Measurements from ENCODE around the gene THAP9. TPM values are rescaled to one million over a fixed set of nuclear protein-coding genes. Genes with fewer than 3 reads are reported as not detected.

The THAP9 gene
- total RNA-seq, 2 experiments from 2014 or later = 3.1 to 3.3 TPM

DNA sequence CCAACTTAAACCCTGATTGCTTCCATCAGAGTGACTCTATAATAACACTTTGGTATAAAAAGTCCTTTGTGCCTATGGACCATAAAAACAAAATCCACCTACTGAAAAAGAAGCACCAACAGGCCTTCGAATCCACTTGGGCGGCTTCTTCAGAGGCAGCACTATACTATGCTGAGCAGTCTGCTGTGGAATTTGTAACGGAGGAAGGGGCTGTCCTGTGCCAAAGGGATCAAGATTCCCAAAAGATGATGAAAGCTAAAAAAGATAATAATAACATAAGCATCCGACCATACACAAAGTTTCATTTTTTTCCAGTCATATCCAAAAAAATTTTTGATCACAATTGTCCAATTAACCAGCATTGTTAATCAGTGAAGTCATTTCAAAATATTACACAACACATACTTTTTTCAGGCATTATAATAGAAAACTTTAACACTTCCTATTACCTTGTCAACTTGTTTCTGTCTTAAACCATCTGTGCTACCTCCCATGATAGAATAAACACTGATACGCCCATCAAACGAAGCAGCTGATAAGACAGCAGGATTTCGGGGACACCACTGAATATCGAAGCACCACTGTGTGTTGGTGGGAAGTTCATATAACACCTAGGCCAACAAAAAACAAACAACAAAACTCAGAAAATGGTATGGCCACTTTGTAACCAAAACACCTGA is 33.7 kb upstream of the THAP9 start:
- no peaks in the 10 kb centered on the region for H3K9me3 Mint-ChIP-seq (ENCODE audit: insufficient read depth)
- no peak for DNase-seq
- no peak overlapping the region for H3K4me3 Mint-ChIP-seq
- CTCF ChIA-PET = interaction anchor here (1.2 to 1.3 kb wide), 2 partner anchors 14 to 437 kb away, joined by 3 to 9 read pairs; partner anchors contain the start of gene HNRNPDL
- no peaks in the 10 kb centered on the region for H3K27me3 Mint-ChIP-seq (ENCODE audit: low read depth)
- POLR2A ChIA-PET = interaction anchor here (0.7 to 2.3 kb wide), 2 partner anchors 33 to 61 kb away, joined by 3 to 7 read pairs; partner anchors contain the start of gene THAP9
- H3K36me3 Mint-ChIP-seq (ENCODE audit: low read depth) = peaks cover 69% of the 10 kb centered on the region
- no peak for ATAC-seq
- H3K27ac Mint-ChIP-seq = peak overlapping the region; percentile 48
- H3K4me1 Mint-ChIP-seq (ENCODE audit: low read depth) = peaks cover 40% of the 10 kb centered on the region

GRCh38 chr4:82868572-82868971 is 32.0 kb upstream of the THAP9 start:
- no peak overlapping the region for H3K27ac Mint-ChIP-seq
- ATAC-seq (no peak), DNase-seq (no peak)
- peaks cover 61% of the 10 kb centered on the region for H3K36me3 Mint-ChIP-seq (ENCODE audit: low read depth)
- H3K9me3 Mint-ChIP-seq (ENCODE audit: insufficient read depth) = no peaks in the 10 kb centered on the region
- ChIA-PET POLR2A (no interaction called here), CTCF (interaction anchor here (1.2 kb wide), 1 partner anchor 15 kb away, joined by 3 read pairs; no protein-coding TSS in a partner anchor)
- H3K4me3 Mint-ChIP-seq = no peak overlapping the region
- H3K27me3 Mint-ChIP-seq (ENCODE audit: low read depth) = no peaks in the 10 kb centered on the region
- peaks cover 33% of the 10 kb centered on the region for H3K4me1 Mint-ChIP-seq (ENCODE audit: low read depth)

- Mint-ChIP-seq H3K27me3 (ENCODE audit: low read depth) (no peaks in the 10 kb centered on the region), H3K36me3 (ENCODE audit: low read depth) (peaks cover 40% of the 10 kb centered on the region), H3K9me3 (ENCODE audit: insufficient read depth) (no peaks in the 10 kb centered on the region), H3K4me1 (ENCODE audit: low read depth) (peaks cover 25% of the 10 kb centered on the region), H3K27ac (no peak overlapping the region), H3K4me3 (no peak overlapping the region)
- DNase-seq (no peak), ATAC-seq (no peak)
- ChIA-PET CTCF (interaction anchor here (1.2 to 2.5 kb wide), 3 partner anchors 10 to 33 kb away, joined by 4 to 16 read pairs (median 5); no protein-coding TSS in a partner anchor), POLR2A (interaction anchor here (1.8 kb wide), 1 partner anchor 14 kb away, joined by 4 read pairs; no protein-coding TSS in a partner anchor)
These were observed 15.1 kb upstream of the THAP9 start for GRCh38 chr4:82885410-82885809.

GRCh38 chr4:82886147-82886942 is 14.2 kb upstream of the THAP9 start:
- Mint-ChIP-seq H3K4me3 (no peak overlapping the region), H3K27ac (no peak overlapping the region), H3K36me3 (ENCODE audit: low read depth) (peaks cover 36% of the 10 kb centered on the region), H3K4me1 (ENCODE audit: low read depth) (peaks cover 25% of the 10 kb centered on the region), H3K9me3 (ENCODE audit: insufficient read depth) (no peaks in the 10 kb centered on the region), H3K27me3 (ENCODE audit: low read depth) (no peaks in the 10 kb centered on the region)
- no peak for DNase-seq
- CTCF ChIA-PET = interaction anchor here (0.8 to 2.5 kb wide), 3 partner anchors 13 to 34 kb away, joined by 4 to 16 read pairs (median 5); no protein-coding TSS in a partner anchor
- no peak for ATAC-seq
- POLR2A ChIA-PET = interaction anchor here (1.8 kb wide), 1 partner anchor 13 kb away, joined by 4 read pairs; no protein-coding TSS in a partner anchor

- CTCF ChIA-PET = interaction anchor here (0.7 to 2.7 kb wide), 5 partner anchors 10 to 37 kb away, joined by 3 to 15 read pairs (median 5); no protein-coding TSS in a partner anchor
- Mint-ChIP-seq H3K9me3 (ENCODE audit: insufficient read depth) (no peaks in the 10 kb centered on the region), H3K27me3 (ENCODE audit: low read depth) (no peaks in the 10 kb centered on the region), H3K36me3 (ENCODE audit: low read depth) (peaks cover 49% of the 10 kb centered on the region), H3K27ac (no peak overlapping the region), H3K4me1 (ENCODE audit: low read depth) (peaks cover 43% of the 10 kb centered on the region), H3K4me3 (peak overlapping the region; percentile 93)
- DNase-seq = no peak
- POLR2A ChIA-PET = interaction anchor here (1.0 to 4.1 kb wide), 5 partner anchors 11 to 124 kb away, joined by 5 to 26 read pairs (median 6); partner anchors contain the start of genes LIN54 and THAP9
- no peak for ATAC-seq
These were observed 11.2 kb upstream of the THAP9 start for GRCh38 chr4:82889287-82889686.

GRCh38 chr4:82890528-82890900 is 10.0 kb upstream of the THAP9 start:
- Mint-ChIP-seq H3K27ac (peak overlapping the region; percentile 97), H3K9me3 (ENCODE audit: insufficient read depth) (no peaks in the 10 kb centered on the region), H3K36me3 (ENCODE audit: low read depth) (peaks cover 52% of the 10 kb centered on the region), H3K27me3 (ENCODE audit: low read depth) (no peaks in the 10 kb centered on the region), H3K4me1 (ENCODE audit: low read depth) (peaks cover 50% of the 10 kb centered on the region), H3K4me3 (peak overlapping the region; percentile 93)
- CTCF ChIA-PET = interaction anchor here (2.5 to 2.7 kb wide), 2 partner anchors 9 to 38 kb away, joined by 15 read pairs; no protein-coding TSS in a partner anchor
- POLR2A ChIA-PET = interaction anchor here (1.5 to 4.1 kb wide), 5 partner anchors 10 to 121 kb away, joined by 4 to 26 read pairs (median 6); partner anchors contain the start of genes LIN54 and THAP9
- ATAC-seq (no peak), DNase-seq (no peak)

DNA sequence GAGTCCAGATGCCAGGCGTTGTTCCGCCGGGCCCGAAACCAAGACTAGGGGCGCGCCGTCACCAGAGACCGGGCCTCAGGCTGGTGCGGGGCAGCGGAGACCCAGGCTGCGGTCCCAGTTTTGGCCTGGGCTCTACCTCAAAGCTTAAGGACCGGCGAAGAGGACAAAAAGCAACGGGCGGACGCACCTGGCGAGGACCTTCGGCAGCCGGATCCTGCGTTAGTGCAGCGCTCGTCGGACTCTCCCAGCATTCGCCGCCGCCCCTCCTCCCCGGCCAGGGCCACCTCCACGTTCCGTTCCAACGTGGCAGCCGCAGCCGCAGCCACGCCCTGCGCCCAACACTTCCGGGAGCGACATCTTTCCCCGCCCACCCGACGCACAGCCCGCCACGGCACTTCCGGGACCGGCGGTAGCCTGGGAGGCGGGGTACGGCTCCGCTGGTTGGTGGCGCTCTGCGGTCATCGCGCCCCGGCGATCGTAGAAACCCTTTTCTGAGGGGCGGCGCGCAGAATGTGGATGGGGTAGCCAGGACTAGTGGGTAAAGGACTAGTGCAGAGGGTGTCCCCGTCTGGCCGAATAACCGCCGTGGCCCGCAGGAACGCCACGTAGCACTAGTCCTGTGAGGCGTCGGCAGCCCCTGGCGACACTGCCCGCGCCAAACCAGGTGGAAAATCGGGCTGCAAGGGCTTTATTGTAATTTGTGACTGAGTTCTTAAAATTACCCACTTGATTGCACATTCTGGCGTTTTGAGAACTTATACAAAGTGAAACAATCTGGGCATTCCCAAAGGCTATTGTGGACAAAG is 9.4 kb upstream of the THAP9 start, which contains the start of gene SEC31A:
SEC31A (minus strand) TSS at position 253 of the 806 bp plus-strand sequence. CDS start 9,217 bp downstream, outside the sequence.
- no peaks in the 10 kb centered on the region for H3K9me3 Mint-ChIP-seq (ENCODE audit: insufficient read depth)
- DNase-seq (peak; percentile 98), ATAC-seq (peak; percentile 93)
- CTCF ChIA-PET = interaction anchor here (2.5 to 2.7 kb wide), 2 partner anchors 8 to 39 kb away, joined by 15 read pairs; no protein-coding TSS in a partner anchor
- H3K27me3 Mint-ChIP-seq (ENCODE audit: low read depth) = no peaks in the 10 kb centered on the region
- peak within 1 kb of the TSS; percentile 93 for H3K4me3 Mint-ChIP-seq
- peaks cover 52% of the 10 kb centered on the region for H3K36me3 Mint-ChIP-seq (ENCODE audit: low read depth)
- H3K27ac Mint-ChIP-seq = peak within 1 kb of the TSS; percentile 97
- H3K4me1 Mint-ChIP-seq (ENCODE audit: low read depth) = peaks cover 47% of the 10 kb centered on the region
- POLR2A ChIA-PET = interaction anchor here (1.0 to 4.1 kb wide), 5 partner anchors 9 to 144 kb away, joined by 3 to 26 read pairs (median 6); partner anchors contain the start of genes COPS4, LIN54 and THAP9

DNA sequence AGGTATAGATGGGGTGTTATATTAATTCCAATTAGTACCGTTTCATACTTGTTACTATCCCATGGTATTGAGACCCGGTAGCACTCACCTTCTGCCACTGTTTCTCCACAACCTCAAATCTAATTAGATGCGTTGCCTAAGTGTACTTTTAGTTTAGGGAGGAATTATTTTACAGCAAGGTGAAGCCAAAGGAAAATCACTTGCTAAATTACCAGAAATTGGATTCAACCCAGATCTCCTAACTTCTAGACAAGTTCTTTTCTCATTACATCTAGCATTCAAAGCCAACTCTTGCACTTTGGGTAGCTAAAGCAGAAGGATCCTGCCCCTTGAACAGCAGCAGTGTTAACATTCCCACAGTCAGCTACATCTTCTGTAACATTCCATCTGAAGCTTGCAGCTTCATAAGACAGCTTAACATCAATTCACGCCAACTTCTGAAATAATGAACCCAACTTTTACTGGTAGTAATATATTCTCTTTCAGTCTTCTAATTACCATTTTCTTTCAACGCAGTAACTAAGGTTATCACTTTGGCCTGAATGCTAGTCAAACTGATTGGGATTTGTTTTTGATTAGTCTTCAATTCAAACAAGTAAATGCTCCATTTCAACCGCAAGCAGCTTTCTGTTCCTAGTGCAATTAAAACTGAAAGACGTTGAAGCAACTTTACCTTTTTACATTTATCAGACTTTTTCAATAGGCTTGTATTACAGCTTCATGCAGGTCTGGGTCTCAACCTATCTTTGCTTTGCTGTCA is 8.6 kb upstream of the THAP9 start:
- Mint-ChIP-seq H3K4me1 (ENCODE audit: low read depth) (peaks cover 47% of the 10 kb centered on the region), H3K27me3 (ENCODE audit: low read depth) (no peaks in the 10 kb centered on the region), H3K36me3 (ENCODE audit: low read depth) (peaks cover 51% of the 10 kb centered on the region), H3K27ac (peak overlapping the region; percentile 97), H3K9me3 (ENCODE audit: insufficient read depth) (no peaks in the 10 kb centered on the region), H3K4me3 (peak overlapping the region; percentile 93)
- ATAC-seq (no peak), DNase-seq (no peak)
- POLR2A ChIA-PET = interaction anchor here (1.0 to 4.1 kb wide), 2 partner anchors 8 to 143 kb away, joined by 3 to 26 read pairs; partner anchors contain the start of genes COPS4 and THAP9
- CTCF ChIA-PET = interaction anchor here (1.1 kb wide), 1 partner anchor 40 kb away, joined by 3 read pairs; no protein-coding TSS in a partner anchor

GRCh38 chr4:82892467-82892802 is 8.1 kb upstream of the THAP9 start:
- ChIA-PET POLR2A (interaction anchor here (0.6 to 1.0 kb wide), 2 partner anchors 143 to 430 kb away, joined by 3 read pairs; partner anchors contain the start of gene COPS4), CTCF (interaction anchor here (1.1 kb wide), 1 partner anchor 40 kb away, joined by 3 read pairs; no protein-coding TSS in a partner anchor)
- Mint-ChIP-seq H3K36me3 (ENCODE audit: low read depth) (peaks cover 51% of the 10 kb centered on the region), H3K4me1 (ENCODE audit: low read depth) (peaks cover 47% of the 10 kb centered on the region), H3K27me3 (ENCODE audit: low read depth) (no peaks in the 10 kb centered on the region), H3K4me3 (peak overlapping the region; percentile 93), H3K9me3 (ENCODE audit: insufficient read depth) (no peaks in the 10 kb centered on the region), H3K27ac (peak overlapping the region; percentile 72)
- ATAC-seq = no peak
- no peak for DNase-seq

- ATAC-seq (no peak), DNase-seq (no peak)
- no peaks in the 10 kb centered on the region for H3K9me3 Mint-ChIP-seq (ENCODE audit: insufficient read depth)
- peaks cover 46% of the 10 kb centered on the region for H3K36me3 Mint-ChIP-seq (ENCODE audit: low read depth)
- peaks cover 50% of the 10 kb centered on the region for H3K4me1 Mint-ChIP-seq (ENCODE audit: low read depth)
- ChIA-PET CTCF (no interaction called here), POLR2A (no interaction called here)
- no peak overlapping the region for H3K27ac Mint-ChIP-seq
- no peak overlapping the region for H3K4me3 Mint-ChIP-seq
- H3K27me3 Mint-ChIP-seq (ENCODE audit: low read depth) = no peaks in the 10 kb centered on the region
These were observed 6.6 kb upstream of the THAP9 start for GRCh38 chr4:82893942-82894341.
